Peyer's patch (tissue), 4 donors: ENCODE measurements around the gene POGZ. TPM values are rescaled to one million over a fixed set of nuclear protein-coding genes. Genes with fewer than 3 reads are reported as not detected.

Source experiments
- DNase-seq, 3 donors: peaks; one replicate each; pipeline ENCODE4 v3.0.0-alpha.2; 2017 to 2019
- H3K27ac ChIP-seq, 4 donors: fragments of 200-600 bp; sonication (generic); one replicate each; pipeline ENCODE4 v1.5.1; 2016 to 2019
- H3K27me3 ChIP-seq, 2 donors: fragments of 200-600 bp; sonication (generic); one replicate each; pipeline ENCODE4 v1.5.1; 2019
- H3K36me3 ChIP-seq, 3 donors: fragments of 200-600 bp; sonication (generic); one replicate each; pipeline ENCODE4 v1.5.1; 2016 to 2019
- H3K4me1 ChIP-seq, 4 donors: fragments of 200-600 bp; sonication (generic); one replicate each; pipeline ENCODE4 v1.5.1; 2016 to 2019
- H3K4me3 ChIP-seq, 4 donors: fragments of 200-600 bp; sonication (generic); 1 replicate in 3 of 4; 2 replicates in 1 of 4; pipeline ENCODE4 v1.5.1; 2016 to 2019; ENCODE audit warnings: mild to moderate bottlenecking in 1 of 4
- H3K9me3 ChIP-seq, 4 donors: fragments of 200-600 bp; sonication (generic); one replicate each; pipeline ENCODE4 v1.5.1; 2016 to 2019; ENCODE audit warnings: mild to moderate bottlenecking in 1 of 4
- POLR2A ChIP-seq, 2 donors: fragments of 450-650 bp; IDR thresholded peaks; one replicate each; pipeline ENCODE4 v1.5.1; 2017; ENCODE audit warnings: antibody characterized with exemption in 2 of 2, mild to moderate bottlenecking in 2 of 2, moderate library complexity in 2 of 2
- total RNA-seq, 4 donors: library from RNA; depleted of rRNA; stranded (reverse); fragments of >200 nt; gene quantifications; one replicate each; pipeline ENCODE4 v1.1.0, GENCODE V29; 2016
- TF ChIP-seq, protein P1 (sequence below), 6 experiments: fragments of 450-650 bp in 4 of 6; fragments of 200-600 bp in 2 of 6; sonication (generic) in 1 of 6; IDR thresholded peaks; one replicate each; pipeline ENCODE4 v1.5.1; 2017 to 2019; ENCODE audit warnings: antibody characterized with exemption in 6 of 6, mild to moderate bottlenecking in 3 of 6, moderate library complexity in 1 of 6

Gene POGZ
- total RNA-seq, 4 donors from 2014 or later = 49.5 to 91.3 (median 52.6) TPM

DNA sequence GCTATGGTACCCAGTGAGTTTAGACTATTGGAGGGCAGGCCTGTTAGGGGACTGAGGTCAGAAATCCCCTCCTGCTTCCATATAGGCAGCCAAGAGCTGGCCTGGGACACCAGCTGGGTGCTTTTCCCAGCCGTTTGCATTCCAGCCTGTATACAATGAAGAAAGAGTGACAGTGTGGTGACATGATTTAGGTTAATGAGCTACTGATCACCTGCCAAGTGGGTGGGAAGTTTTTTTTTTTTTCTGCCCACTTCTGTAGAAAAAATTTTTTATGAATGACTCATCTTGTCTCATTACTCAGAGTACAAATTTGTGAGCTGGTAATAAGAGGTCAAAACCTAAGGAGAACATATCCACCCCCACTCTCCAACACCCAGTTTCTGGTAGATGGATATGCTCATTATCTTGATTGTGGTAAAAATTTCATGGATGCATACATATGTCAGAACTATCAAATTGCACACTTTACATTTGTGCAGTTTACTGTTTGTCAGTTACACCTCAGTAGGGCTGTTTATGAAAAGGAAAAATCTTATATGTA, 35.5 kb upstream of the POGZ start:
- no peaks in the 10 kb centered on the region for H3K27me3 ChIP-seq
- no peaks in the 10 kb centered on the region for H3K9me3 ChIP-seq
- no peak for DNase-seq
- no peak overlapping the region for H3K4me3 ChIP-seq
- TF ChIP-seq, protein P1, sequence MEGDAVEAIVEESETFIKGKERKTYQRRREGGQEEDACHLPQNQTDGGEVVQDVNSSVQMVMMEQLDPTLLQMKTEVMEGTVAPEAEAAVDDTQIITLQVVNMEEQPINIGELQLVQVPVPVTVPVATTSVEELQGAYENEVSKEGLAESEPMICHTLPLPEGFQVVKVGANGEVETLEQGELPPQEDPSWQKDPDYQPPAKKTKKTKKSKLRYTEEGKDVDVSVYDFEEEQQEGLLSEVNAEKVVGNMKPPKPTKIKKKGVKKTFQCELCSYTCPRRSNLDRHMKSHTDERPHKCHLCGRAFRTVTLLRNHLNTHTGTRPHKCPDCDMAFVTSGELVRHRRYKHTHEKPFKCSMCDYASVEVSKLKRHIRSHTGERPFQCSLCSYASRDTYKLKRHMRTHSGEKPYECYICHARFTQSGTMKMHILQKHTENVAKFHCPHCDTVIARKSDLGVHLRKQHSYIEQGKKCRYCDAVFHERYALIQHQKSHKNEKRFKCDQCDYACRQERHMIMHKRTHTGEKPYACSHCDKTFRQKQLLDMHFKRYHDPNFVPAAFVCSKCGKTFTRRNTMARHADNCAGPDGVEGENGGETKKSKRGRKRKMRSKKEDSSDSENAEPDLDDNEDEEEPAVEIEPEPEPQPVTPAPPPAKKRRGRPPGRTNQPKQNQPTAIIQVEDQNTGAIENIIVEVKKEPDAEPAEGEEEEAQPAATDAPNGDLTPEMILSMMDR (IDR thresholded peaks at IDR 0.05) = no peak
- no peak for TF ChIP-seq POLR2A (IDR thresholded peaks at IDR 0.05)
- peaks cover 0 to 11% (median 1%) of the 10 kb centered on the region in 4 donors for H3K4me1 ChIP-seq
- H3K27ac ChIP-seq = peak overlapping the region in 1 of 4 donors; percentile 34
- no peaks in the 10 kb centered on the region for H3K36me3 ChIP-seq

DNA sequence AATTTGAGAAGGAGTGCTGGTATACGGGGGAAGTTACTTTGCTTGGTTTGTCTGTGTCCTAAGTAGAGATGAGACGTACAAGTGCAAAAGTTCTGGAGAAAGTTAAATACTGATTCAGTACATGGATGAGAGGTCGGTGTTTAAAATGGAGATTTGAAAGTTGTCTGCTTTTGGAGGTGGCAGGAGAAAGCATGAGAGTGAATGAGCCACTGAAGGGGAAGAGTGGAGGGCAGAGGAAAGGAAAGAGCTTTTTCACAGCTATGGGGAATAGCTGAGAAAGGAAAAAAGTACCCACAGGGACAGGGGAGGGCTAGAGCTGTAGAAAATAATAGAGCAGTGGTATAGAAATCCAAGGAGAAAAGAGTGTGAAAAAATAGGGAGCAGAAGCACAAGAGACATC, 33.7 kb upstream of the POGZ start:
- H3K27me3 ChIP-seq = no peaks in the 10 kb centered on the region
- H3K36me3 ChIP-seq = no peaks in the 10 kb centered on the region
- H3K4me3 ChIP-seq = no peak overlapping the region
- H3K27ac ChIP-seq = no peak overlapping the region
- no peaks in the 10 kb centered on the region for H3K9me3 ChIP-seq
- no peak for TF ChIP-seq POLR2A (IDR thresholded peaks at IDR 0.05)
- TF ChIP-seq, protein P1 (IDR thresholded peaks at IDR 0.05) = no peak
- DNase-seq = no peak
- peaks cover 0 to 8% (median 1%) of the 10 kb centered on the region in 4 donors for H3K4me1 ChIP-seq

DNA sequence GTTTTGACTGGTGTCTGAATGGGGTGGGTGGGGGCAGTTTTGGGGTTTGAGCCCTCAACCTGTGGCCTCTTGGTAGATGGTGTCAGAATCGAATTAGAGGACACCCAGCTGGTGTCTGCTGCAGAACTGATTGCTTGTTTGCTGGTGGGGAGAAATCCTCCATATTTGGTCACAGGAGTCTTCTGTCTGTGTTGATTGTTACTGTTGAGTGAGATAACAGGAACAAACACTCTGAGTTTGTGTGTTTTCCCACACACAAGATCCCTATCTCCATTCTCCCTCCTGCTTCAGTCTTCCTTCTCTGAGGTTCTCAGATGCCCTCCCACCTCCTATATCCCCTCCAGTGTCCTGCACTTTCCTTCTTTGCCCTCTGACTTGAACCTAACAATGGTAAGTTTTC, 32.8 kb upstream of the POGZ start:
- no peaks in the 10 kb centered on the region for H3K36me3 ChIP-seq
- TF ChIP-seq, protein P1 (IDR thresholded peaks at IDR 0.05) = no peak
- TF ChIP-seq POLR2A (IDR thresholded peaks at IDR 0.05) = no peak
- H3K27ac ChIP-seq = no peak overlapping the region
- no peaks in the 10 kb centered on the region for H3K9me3 ChIP-seq
- H3K4me1 ChIP-seq = peaks cover 0 to 8% (median 1%) of the 10 kb centered on the region in 4 donors
- H3K27me3 ChIP-seq = no peaks in the 10 kb centered on the region
- DNase-seq = no peak
- H3K4me3 ChIP-seq = no peak overlapping the region

DNA sequence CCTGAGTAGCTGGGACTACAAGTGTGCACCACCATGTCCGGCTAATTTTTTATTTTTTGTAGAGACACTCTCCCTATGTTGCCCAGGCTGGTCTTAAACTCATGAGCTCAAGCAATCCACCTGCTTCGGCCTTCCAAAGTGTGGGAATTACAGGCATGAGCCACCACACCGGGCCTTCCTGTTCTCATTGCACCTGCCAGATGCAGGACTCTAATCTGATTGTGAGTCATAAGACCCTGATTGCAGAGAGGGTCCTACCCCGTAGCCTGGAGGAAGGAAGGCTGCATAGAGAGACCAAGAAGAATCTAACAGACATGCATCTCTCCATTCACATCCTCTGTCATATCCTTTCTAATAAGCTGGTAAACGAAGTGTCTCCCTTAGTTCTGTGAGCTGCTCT, 32.3 kb upstream of the POGZ start:
- no peaks in the 10 kb centered on the region for H3K36me3 ChIP-seq
- no peaks in the 10 kb centered on the region for H3K27me3 ChIP-seq
- H3K4me3 ChIP-seq = no peak overlapping the region
- TF ChIP-seq, protein P1 (IDR thresholded peaks at IDR 0.05) = no peak
- no peak for TF ChIP-seq POLR2A (IDR thresholded peaks at IDR 0.05)
- no peak overlapping the region for H3K27ac ChIP-seq
- H3K9me3 ChIP-seq = no peaks in the 10 kb centered on the region
- H3K4me1 ChIP-seq = peaks cover 0 to 8% (median 1%) of the 10 kb centered on the region in 4 donors
- DNase-seq = no peak

DNA sequence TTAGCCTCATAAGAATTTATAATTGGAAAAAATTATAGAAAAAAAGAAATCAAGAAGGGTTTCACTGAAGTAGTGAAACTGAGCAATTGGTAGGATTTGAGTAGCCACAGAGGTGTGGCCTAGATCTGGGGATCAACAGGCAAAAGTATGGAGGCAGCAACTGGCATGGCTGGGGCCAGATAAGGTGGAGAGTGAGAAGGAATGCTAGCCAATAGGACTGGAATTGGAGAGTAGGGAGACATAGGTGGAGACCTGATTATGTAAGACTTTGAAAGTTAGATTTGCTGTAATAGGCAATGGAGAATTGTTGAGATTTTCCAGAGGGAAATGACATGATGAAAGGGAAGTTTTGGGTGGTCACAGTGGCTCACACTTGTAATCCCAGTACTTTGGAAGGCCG, 27.3 kb upstream of the POGZ start:
- TF ChIP-seq POLR2A (IDR thresholded peaks at IDR 0.05) = no peak
- TF ChIP-seq, protein P1 (IDR thresholded peaks at IDR 0.05) = no peak
- Histone ChIP-seq H3K4me3 (no peak overlapping the region), H3K4me1 (no peaks in the 10 kb centered on the region), H3K36me3 (no peaks in the 10 kb centered on the region), H3K27ac (no peak overlapping the region), H3K27me3 (no peaks in the 10 kb centered on the region), H3K9me3 (peaks cover 0 to 6% (median 2%) of the 10 kb centered on the region in 4 donors)
- no peak for DNase-seq
